Peyer's patch (tissue), 4 donors: ENCODE data around the gene ADCY7.

Source experiments
- POLR2A ChIP-seq, 2 donors: fragments of 450-650 bp; IDR thresholded peaks; one replicate each; pipeline ENCODE4 v1.5.1; 2017; ENCODE audit warnings: antibody characterized with exemption in 2 of 2, mild to moderate bottlenecking in 2 of 2, moderate library complexity in 2 of 2
- TF ChIP-seq, protein P1 (sequence below), 6 experiments: fragments of 450-650 bp in 4 of 6; fragments of 200-600 bp in 2 of 6; sonication (generic) in 1 of 6; IDR thresholded peaks; one replicate each; pipeline ENCODE4 v1.5.1; 2017 to 2019; ENCODE audit warnings: antibody characterized with exemption in 6 of 6, mild to moderate bottlenecking in 3 of 6, moderate library complexity in 1 of 6

DNA sequence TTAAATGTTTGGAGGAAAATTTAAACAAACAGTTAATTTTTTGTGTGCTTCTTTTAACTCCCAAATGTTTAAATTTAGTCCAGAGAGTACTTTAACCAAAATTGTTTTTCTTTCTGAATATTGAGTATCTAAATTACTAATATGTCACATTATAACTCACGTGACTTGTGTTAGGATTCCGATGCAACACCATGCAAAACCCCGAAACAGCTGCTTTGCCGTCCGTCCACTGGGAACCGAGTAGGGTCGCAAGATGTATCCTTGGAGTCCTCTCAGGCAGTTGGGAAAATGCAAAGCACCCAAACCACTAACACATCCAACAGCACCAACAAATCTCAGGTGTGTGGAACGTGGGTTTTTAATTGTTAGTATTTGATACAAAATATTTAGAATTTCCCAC, 38.7 kb upstream of the ADCY7 start:
- TF ChIP-seq, protein P1, sequence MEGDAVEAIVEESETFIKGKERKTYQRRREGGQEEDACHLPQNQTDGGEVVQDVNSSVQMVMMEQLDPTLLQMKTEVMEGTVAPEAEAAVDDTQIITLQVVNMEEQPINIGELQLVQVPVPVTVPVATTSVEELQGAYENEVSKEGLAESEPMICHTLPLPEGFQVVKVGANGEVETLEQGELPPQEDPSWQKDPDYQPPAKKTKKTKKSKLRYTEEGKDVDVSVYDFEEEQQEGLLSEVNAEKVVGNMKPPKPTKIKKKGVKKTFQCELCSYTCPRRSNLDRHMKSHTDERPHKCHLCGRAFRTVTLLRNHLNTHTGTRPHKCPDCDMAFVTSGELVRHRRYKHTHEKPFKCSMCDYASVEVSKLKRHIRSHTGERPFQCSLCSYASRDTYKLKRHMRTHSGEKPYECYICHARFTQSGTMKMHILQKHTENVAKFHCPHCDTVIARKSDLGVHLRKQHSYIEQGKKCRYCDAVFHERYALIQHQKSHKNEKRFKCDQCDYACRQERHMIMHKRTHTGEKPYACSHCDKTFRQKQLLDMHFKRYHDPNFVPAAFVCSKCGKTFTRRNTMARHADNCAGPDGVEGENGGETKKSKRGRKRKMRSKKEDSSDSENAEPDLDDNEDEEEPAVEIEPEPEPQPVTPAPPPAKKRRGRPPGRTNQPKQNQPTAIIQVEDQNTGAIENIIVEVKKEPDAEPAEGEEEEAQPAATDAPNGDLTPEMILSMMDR (IDR thresholded peaks at IDR 0.05): no peak
- no peak for TF ChIP-seq POLR2A (IDR thresholded peaks at IDR 0.05)
